ENCODE measurements around the gene SPTB.

SPTB gene

DNA sequence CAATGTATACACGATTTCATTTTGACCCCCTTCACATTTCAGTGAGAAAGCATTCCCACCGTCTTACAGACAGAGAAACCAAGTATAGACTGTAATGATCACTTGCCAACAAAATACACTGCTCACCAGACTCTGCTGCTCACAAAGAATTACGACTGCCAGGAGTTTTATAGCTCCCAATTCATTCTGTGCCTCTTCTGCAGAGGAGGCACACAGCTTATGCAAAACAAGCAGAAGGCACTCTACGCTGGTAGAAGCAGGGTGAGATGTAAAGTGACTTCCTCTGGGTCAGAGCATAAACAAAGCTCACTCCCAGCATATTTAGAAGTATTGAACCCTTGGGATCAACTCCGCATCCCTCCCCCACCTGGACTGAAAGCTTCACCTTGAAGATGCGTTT is 14.6 kb downstream of the SPTB start:
- no peak overlapping the region for H3K4me3 ChIP-seq (ENCODE audit: low read depth, low read length)
- no peak for DNase-seq (ENCODE audit: low read depth)
- no peak for TF ChIP-seq CTCF (IDR thresholded peaks at IDR 0.05; ENCODE audit: low read depth, low read length, missing control alignments)

DNA sequence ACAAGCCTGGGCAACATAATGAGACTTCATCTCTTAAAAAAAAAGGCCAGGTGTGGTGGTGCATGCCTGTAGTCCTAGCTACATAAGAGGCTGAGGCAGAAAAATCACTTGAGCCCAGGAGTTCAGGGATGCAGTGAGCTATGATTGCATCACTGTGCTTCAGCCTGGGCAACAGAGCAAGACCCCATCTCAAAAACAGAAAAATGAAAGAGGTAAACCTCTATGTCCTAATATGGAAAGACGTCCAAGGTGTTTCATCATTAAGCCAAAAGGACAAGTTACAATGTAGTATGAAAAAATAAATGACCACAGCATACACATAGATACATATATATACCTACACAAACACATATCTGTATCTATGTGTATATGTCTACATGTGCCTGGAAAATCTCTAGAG is 15.4 kb downstream of the SPTB start:
- TF ChIP-seq CTCF (IDR thresholded peaks at IDR 0.05; ENCODE audit: low read depth, low read length, missing control alignments): no peak
- no peak overlapping the region for H3K4me3 ChIP-seq (ENCODE audit: low read depth, low read length)
- no peak for DNase-seq (ENCODE audit: low read depth)

GRCh38 chr14:64861916-64862315 is 17.8 kb downstream of the SPTB start:
- no peak for DNase-seq (ENCODE audit: low read depth)
- no peak for TF ChIP-seq CTCF (IDR thresholded peaks at IDR 0.05; ENCODE audit: low read depth, low read length, missing control alignments)
- no peak overlapping the region for H3K4me3 ChIP-seq (ENCODE audit: low read depth, low read length)

DNA sequence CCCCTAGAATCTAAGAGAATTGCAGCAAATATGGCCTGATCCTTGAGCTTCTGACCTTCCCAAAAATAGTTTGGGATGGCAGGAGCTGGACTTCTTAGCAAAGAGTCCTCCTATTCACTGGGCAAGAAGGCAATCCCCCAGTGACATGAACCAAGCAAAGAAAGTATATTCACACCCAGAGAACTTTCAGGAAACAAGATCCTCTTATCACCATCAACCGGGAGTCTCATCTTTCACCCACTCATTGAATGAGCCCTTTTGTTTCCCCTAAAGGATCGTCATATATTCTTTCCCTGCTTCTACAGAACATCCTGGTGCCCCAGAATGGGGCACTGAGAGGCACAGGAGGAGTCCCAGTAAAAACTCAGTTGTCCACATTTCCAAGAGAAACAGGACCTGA is 19.7 kb downstream of the SPTB start:
- H3K4me3 ChIP-seq (ENCODE audit: low read depth, low read length): no peak overlapping the region
- no peak for TF ChIP-seq CTCF (IDR thresholded peaks at IDR 0.05; ENCODE audit: low read depth, low read length, missing control alignments)
- DNase-seq (ENCODE audit: low read depth): no peak

DNA sequence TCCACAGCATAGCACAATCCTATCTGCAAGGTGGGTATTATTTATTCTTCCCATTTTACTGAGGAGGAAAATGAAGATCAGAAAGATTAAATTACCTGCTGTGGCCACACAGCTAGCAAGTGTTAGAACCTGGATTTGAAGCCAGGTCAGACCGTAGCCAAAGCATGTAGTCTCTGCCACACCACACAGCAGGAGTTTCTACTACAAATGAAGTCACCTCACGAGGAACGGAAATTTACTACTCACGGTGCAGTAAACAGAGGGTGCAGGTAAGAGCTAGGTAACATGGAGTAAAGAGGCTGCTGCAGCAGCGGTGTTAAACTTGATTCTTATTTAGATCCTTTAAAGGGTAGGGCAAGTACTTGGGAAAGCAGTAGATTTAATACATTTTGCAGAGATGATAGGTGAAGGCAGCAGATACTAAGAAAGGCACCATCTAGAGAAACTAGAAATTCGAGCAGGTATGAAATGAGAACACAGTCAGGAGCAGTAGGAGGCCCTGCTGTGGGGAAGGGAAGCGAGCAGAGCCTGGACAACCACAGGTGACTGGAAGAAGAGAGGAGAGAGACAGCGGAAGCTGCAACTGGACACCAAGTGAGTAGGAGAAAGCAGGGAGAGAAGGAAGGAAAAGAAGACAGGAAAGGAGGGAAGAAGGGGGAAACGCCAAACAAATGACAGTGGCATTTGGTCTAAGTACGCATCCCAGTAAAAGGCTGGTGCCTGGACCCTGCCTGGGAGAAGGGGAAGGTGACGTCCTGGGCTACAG is 21.5 kb downstream of the SPTB start:
- DNase-seq (ENCODE audit: low read depth): no peak
- TF ChIP-seq CTCF (IDR thresholded peaks at IDR 0.05; ENCODE audit: low read depth, low read length, missing control alignments): no peak
- no peak overlapping the region for H3K4me3 ChIP-seq (ENCODE audit: low read depth, low read length)

DNA sequence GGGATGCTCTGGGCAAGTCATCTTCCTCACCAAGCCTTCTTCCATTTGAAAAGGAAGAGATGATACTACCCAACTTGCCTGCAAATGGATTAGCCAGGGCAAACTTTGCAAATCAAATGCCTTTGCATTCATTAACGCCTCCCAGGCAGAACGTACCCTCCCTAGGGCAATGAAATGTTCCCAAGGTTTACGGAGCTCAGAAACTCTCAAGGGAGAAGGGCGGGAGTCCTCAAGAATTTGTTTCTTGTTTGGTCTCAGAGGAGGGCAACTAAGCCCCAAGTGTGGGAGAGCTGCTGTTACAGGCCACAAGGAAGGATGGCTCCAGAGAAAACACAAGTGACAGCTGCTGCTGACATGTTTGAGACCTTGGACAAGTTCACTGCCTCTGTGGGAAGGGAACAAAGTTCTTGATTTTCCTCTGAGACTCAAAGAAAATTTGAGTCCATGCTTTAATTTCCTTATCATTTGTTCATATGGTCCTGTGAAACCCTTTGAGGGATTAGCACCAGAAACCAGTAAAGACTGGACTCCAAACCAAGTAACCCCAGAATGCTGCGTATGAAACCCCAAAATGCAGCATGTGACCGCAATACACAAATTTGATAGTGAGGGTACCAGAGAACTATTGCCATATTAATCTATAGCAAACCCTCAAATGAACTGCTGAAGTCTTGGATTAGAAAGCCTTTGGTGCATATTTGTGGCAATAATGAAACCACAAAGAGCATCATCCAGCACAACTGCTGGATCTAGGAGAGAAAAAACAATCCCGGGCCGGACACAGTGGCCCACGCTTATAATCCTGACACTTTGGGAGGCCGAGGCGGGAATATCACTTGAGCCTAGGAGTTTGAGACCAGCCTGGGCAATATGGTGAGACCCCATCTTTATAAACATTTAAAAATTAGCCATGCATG is 22.9 kb downstream of the SPTB start:
- H3K4me3 ChIP-seq (ENCODE audit: low read depth, low read length): no peak overlapping the region
- TF ChIP-seq CTCF (IDR thresholded peaks at IDR 0.05; ENCODE audit: low read depth, low read length, missing control alignments): no peak
- DNase-seq (ENCODE audit: low read depth): no peak
